ACC112 (cell line): ENCODE measurements around the gene ARFGAP3.

Experiments
- H2AFZ ChIP-seq: fragments of 200-600 bp; sonication (generic); one replicate; pipeline ENCODE4 v1.6.0; 2017; ENCODE audit warnings: antibody characterized with exemption, low read length; ENCODE audit not compliant: unreplicated experiment
- H3K27ac ChIP-seq: fragments of 200-600 bp; sonication (generic); 2 replicates; pipeline ENCODE4 v1.5.1; 2014; ENCODE audit warnings: low read depth, mild to moderate bottlenecking, antibody characterized with exemption, low read length, moderate library complexity
- H3K27me3 ChIP-seq: fragments of 200-600 bp; sonication (generic); 2 replicates; pipeline ENCODE4 v1.6.1; 2014; ENCODE audit warnings: mild to moderate bottlenecking, antibody characterized with exemption, low read length, moderate library complexity, mixed read lengths; ENCODE audit not compliant: insufficient read depth
- H3K36me3 ChIP-seq: fragments of 200-600 bp; sonication (generic); 2 replicates; pipeline ENCODE4 v1.6.1; 2016; ENCODE audit warnings: mild to moderate bottlenecking, antibody characterized with exemption, low read length, moderate library complexity, mixed read lengths; ENCODE audit not compliant: insufficient read depth
- H3K4me1 ChIP-seq: fragments of 200-600 bp; sonication (generic); one replicate; pipeline ENCODE4 v1.6.1; 2016; ENCODE audit warnings: low read length, mixed read lengths; ENCODE audit not compliant: insufficient read depth, unreplicated experiment, control insufficient read depth
- H3K4me3 ChIP-seq: fragments of 200-600 bp; sonication (generic); 2 replicates; pipeline ENCODE4 v1.5.1; 2014; ENCODE audit warnings: mild to moderate bottlenecking, low read depth, low read length
- H3K79me2 ChIP-seq: fragments of 200-600 bp; sonication (generic); one replicate; pipeline ENCODE4 v1.6.0; 2016; ENCODE audit warnings: low read length; ENCODE audit not compliant: control insufficient read depth, unreplicated experiment, insufficient read depth

The ARFGAP3 gene

DNA sequence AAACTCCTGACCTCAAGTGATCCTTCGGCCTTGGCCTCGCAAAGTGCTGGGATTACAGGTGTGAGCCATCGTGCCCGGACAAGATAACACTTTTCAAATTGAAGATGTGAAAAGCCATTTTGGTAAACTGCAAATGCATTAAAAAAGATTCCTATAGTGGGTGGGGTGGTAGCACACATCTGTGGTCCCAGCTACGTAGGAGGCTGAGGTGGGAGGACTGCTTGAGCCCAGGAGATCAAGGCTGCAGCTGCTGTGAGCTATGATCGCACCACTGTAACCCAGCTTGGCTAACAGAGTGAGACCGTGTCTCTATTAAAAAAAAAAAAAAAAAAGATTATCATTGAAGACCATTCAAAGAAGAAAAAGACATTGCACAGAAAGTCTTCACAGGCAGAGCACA is 16.9 kb upstream of the ARFGAP3 start:
- Histone ChIP-seq H3K27ac (no peak overlapping the region), H3K79me2 (no peaks in the 10 kb centered on the region), H3K4me1 (no peaks in the 10 kb centered on the region), H2AFZ (no peak overlapping the region), H3K4me3 (no peak overlapping the region), H3K27me3 (no peaks in the 10 kb centered on the region), H3K36me3 (no peaks in the 10 kb centered on the region)

DNA sequence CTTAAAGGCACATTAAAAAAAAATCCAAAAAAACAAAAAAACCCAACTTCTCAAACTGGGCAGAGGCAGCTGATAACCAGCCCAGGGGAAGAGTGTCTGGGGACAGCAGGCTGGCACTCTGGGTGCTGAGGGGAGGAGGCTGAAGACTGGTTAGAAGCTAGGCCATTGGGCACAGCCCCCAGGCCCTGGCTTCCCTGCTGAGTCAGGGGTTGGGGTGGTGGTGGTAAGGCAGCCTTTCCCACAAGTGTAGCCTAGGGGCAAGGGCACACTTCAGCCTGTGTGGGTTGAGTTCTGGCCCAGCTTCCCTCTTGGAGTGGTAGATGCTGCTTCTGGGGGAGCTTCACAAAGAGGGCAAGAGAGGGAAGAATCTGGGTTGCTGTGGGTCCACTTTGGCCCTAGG is 16.3 kb upstream of the ARFGAP3 start:
- H3K27ac ChIP-seq, result no peak overlapping the region
- H3K4me1 ChIP-seq, result no peaks in the 10 kb centered on the region
- no peaks in the 10 kb centered on the region for H3K79me2 ChIP-seq
- no peaks in the 10 kb centered on the region for H3K36me3 ChIP-seq
- H3K27me3 ChIP-seq, result no peaks in the 10 kb centered on the region
- no peak overlapping the region for H3K4me3 ChIP-seq
- H2AFZ ChIP-seq, result no peak overlapping the region

DNA sequence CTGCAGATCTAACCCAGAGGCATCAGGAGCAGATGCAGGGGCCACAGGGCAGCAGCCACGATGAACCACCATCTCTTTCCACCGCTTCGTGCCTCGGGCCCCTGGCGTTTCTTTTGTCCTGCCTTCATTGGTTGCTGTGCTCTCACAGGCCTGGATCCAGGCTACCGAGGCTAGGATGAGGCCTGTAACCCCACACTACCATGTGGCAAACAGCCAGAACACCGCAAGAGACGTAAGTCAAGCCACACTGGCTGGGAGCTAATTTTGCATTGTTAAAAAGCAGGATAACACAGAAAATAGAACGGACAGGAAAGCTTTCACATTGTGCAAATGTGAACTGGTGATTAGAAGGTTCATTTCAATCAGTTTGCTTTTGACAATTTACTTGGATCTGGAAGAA is 15.7 kb upstream of the ARFGAP3 start:
- H3K79me2 ChIP-seq, result no peaks in the 10 kb centered on the region
- H3K4me3 ChIP-seq, result no peak overlapping the region
- no peak overlapping the region for H2AFZ ChIP-seq
- H3K27ac ChIP-seq, result no peak overlapping the region
- no peaks in the 10 kb centered on the region for H3K4me1 ChIP-seq
- no peaks in the 10 kb centered on the region for H3K36me3 ChIP-seq
- no peaks in the 10 kb centered on the region for H3K27me3 ChIP-seq

DNA sequence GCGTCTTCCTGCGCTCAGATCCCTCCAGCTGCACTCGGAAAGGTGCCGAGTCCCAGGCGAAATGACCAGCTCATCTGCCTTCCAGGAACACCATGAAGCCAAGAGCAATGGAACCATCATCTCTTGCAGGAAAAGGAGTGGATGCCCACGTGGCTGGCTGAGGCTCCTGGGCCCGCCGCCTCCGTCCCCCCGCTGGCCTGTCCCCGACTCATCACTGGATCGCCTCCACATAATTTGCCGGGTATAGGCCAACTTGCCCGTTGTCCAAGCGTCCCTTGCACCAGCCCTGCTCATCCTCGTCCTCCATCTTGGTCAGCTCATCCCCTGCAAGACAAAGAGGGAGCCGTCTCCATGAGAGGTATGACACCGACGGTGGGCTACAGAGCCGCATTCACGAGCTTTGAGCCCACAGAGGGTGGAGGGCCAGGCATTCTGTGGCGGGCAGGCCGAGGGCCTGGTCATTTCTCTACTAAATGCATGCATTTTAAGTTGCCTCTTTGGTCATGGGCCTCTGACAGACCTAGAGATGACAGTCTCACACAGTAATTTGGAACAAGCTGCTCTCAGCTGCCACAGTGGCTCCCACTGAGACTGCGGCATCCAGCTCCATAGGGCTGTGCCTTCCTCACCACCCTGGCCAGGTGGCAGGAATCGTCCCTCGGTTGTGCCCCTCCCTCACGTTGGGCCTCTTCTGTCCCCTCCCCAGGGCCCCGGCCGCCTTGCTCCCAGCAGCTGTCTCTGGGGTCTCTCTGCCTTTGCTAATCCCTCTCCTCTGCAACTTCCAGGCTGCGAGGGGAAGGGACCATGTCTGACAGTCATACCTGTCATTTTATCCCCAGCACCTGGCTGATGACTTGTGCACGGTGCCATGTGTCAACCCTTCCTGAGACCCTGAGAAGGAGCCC is 14.3 kb upstream of the ARFGAP3 start:
- no peak overlapping the region for H2AFZ ChIP-seq
- no peak overlapping the region for H3K27ac ChIP-seq
- H3K27me3 ChIP-seq, result no peaks in the 10 kb centered on the region
- H3K4me1 ChIP-seq, result no peaks in the 10 kb centered on the region
- no peaks in the 10 kb centered on the region for H3K79me2 ChIP-seq
- H3K36me3 ChIP-seq, result no peaks in the 10 kb centered on the region
- H3K4me3 ChIP-seq, result no peak overlapping the region

DNA sequence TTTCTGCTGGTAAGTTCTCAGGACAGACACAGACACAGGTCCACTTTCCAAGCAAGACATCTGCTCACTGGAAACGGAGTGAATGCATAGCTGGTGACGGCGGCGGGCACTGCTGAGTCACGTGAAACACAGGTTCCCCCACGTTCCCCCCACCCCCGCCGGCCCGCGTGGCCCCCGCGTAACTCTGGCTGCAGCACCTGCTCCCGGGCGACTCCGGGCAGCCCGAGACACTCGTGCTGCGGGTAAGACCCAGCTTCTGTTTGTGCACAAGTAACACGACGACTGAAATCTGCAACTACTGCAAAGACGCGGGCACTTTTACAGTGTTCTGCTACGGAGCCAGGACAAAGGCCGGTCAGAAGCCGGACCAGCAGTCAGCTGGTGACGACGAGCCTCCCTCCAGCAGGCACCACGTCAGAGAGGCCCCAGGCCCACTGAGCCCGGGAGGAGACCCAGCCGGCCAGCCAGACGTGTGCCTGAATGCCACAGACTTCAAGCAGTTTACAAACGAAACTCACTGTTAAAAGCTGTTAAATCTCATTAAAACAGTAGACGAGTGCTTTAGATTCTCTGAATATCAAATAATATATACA is 12.9 kb upstream of the ARFGAP3 start:
- Histone ChIP-seq H3K4me3 (no peak overlapping the region), H3K79me2 (no peaks in the 10 kb centered on the region), H3K36me3 (no peaks in the 10 kb centered on the region), H3K27me3 (no peaks in the 10 kb centered on the region), H3K4me1 (no peaks in the 10 kb centered on the region), H2AFZ (no peak overlapping the region), H3K27ac (no peak overlapping the region)

DNA sequence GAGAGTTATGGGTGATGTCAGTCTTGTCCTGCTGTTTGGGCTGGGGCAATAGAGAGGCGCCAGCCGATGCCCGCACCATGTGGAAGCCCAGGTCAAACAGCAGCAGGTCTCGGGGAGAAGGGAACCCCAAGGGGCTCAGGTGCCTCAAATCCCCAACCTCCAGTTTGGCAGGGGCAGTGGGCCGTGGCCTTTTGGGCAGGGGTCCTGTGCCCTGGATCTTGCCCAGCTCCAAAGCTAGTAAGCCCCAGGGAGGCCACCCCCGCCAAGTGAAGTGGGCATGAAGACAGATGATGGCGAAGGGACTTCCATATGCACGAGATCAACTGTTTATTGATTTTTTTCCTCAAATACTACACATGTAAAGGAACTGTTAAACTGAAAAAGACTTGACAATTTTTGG is 12.4 kb upstream of the ARFGAP3 start:
- Histone ChIP-seq H3K79me2 (no peaks in the 10 kb centered on the region), H3K27ac (no peak overlapping the region)

DNA sequence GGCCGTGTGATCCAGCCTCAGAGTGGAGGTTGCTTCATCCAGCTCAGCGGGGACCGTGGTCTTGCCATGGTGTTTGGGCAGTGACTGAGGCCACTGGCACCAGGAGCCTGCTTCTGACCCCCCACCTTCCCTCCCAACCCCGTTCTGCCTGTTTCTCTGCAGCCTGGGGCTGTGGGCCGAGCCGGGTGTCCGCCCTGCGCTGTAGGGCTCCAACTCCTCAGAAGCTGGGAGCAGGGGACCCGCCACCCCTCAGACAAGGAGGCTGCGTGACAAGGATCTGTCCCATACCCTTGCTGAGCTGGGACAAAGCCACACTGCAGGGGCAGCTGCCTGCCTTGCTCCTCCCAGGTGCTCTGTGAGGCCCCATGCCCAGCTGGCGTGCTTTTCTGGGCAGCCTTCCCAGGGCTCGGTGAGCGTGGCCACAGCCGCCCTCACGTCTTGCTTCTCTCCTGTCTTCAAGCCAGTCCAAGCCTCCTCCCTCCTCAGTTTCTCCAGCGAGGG is 11.7 kb upstream of the ARFGAP3 start:
- no peak overlapping the region for H2AFZ ChIP-seq
- no peak overlapping the region for H3K4me3 ChIP-seq
- H3K27me3 ChIP-seq, result no peaks in the 10 kb centered on the region
- no peak overlapping the region for H3K27ac ChIP-seq
- no peaks in the 10 kb centered on the region for H3K79me2 ChIP-seq
- no peaks in the 10 kb centered on the region for H3K36me3 ChIP-seq
- H3K4me1 ChIP-seq, result no peaks in the 10 kb centered on the region

More for the DNA sequence above, 12.4 kb upstream of the ARFGAP3 start:
- Histone ChIP-seq H2AFZ (no peak overlapping the region), H3K36me3 (no peaks in the 10 kb centered on the region), H3K27me3 (no peaks in the 10 kb centered on the region), H3K4me1 (no peaks in the 10 kb centered on the region), H3K4me3 (no peak overlapping the region)

DNA sequence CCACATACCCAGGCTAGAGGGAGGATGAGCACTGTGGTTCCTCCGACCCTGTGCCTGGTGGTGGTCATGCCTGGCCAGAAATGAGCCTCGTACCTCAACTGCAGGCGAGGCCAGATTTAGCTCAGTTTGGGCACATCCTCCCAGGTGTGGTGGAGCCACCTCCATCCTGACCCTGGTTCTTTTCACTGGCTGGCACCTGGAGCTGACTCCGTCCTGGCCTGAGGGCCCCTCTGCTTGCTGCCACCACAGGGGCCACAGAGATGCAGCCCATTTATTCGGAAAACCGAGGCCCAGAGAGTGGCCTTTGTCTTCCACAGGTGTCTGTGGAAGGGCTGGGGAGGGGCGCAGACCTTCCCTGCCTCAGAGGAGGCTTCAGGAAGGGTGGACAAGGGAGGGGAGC is 9.0 kb upstream of the ARFGAP3 start:
- Histone ChIP-seq H3K79me2 (no peaks in the 10 kb centered on the region), H3K27ac (no peak overlapping the region), H3K4me3 (no peak overlapping the region), H3K27me3 (no peaks in the 10 kb centered on the region), H3K36me3 (no peaks in the 10 kb centered on the region), H2AFZ (no peak overlapping the region), H3K4me1 (peaks cover 6% of the 10 kb centered on the region)

DNA sequence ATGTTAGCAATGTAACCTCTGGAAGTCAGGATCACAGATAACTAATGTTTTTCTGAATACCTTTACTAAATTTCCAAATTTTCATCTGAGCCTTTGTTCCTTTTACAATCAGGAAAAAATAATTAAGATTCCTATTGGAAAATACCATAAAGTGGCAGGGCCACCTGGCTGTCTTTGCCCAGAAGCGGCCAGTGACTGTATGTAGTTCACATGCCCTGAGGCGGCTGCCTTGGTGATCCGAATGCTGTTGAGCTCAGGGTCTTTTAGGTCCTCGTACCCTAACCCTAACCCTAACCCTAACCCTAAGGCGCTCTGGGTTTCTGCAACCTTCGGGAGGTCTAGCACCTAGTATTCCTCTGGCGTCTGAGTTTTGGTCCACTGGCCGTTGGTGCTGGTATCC is 8.5 kb upstream of the ARFGAP3 start:
- H3K27ac ChIP-seq, result no peak overlapping the region

DNA sequence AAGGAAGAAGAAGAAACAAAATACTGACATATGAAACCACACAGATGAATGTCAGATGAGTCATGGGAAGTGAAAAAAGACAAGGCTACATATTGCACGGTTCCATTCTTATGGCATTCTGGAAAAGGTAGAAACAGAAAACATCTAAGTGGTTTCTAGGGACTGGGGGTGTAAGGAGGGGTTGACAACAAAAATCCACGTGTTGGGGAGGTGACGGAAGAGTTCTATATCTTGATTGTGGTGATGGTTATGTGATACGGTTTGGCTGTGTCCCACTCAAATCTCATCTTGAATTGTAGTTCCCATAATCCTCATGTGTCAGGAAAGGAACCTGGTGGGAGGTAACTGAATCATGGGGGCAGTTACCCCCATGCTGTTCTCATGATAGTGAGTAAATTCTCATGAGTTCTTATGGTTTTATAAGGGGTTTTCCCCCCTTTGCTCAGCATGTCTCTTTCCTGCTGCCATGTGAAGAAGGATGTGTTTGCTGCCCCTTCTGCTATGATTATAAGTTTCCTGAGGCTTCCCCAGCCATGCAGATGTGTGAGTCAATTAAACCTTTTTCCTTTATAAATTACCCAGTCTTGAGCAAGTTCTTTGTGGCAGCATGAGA is 6.4 kb upstream of the ARFGAP3 start:
- H3K27ac ChIP-seq, result peak overlapping the region; percentile 84
- peaks cover 6% of the 10 kb centered on the region for H3K4me1 ChIP-seq
- no peak overlapping the region for H2AFZ ChIP-seq
- no peaks in the 10 kb centered on the region for H3K36me3 ChIP-seq
- no peak overlapping the region for H3K4me3 ChIP-seq
- peaks cover 3% of the 10 kb centered on the region for H3K79me2 ChIP-seq
- H3K27me3 ChIP-seq, result no peaks in the 10 kb centered on the region

More for the DNA sequence above, 8.5 kb upstream of the ARFGAP3 start:
- no peak overlapping the region for H2AFZ ChIP-seq
- no peak overlapping the region for H3K4me3 ChIP-seq
- H3K4me1 ChIP-seq, result peaks cover 6% of the 10 kb centered on the region
- peaks cover 3% of the 10 kb centered on the region for H3K79me2 ChIP-seq
- H3K36me3 ChIP-seq, result no peaks in the 10 kb centered on the region
- H3K27me3 ChIP-seq, result no peaks in the 10 kb centered on the region
